Measurements from ENCODE around the gene CATSPER1. TPM values are rescaled to one million over a fixed set of nuclear protein-coding genes. Genes with fewer than 3 reads are reported as not detected.

CATSPER1 gene
- total RNA-seq (2014; rRNA removed; shearing (Covaris generic)): 0.45 and 1.3 TPM in 2 replicates

- DNase-seq (ENCODE audit: low read depth): no peak
Observed at GRCh38 chr11:66026017-66026529, at the start of gene CATSPER1. CATSPER1 (minus strand) TSS chr11:66026479; CDS start chr11:66026379, 100 bp downstream.

DNA sequence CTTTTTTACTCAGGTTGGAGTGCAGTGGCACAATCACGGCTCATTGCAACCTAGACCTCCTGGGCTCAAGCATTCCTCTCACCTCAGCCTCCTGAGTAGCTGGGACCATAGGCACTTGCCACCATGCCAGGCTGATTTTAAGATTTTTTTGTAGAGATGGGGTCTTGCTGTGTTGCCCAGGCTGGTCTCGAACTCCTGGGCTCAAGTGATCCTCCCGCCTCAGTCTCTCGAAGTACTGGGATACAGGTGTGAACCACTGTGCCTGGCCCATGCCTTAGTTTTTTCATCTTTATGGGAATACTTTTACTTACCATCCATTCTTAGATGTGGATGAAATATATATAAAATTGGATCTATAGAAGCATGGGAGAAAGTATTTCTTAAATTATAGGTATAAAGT, 49.0 kb upstream of the CATSPER1 start:
- no peak for DNase-seq (ENCODE audit: low read depth)

DNA sequence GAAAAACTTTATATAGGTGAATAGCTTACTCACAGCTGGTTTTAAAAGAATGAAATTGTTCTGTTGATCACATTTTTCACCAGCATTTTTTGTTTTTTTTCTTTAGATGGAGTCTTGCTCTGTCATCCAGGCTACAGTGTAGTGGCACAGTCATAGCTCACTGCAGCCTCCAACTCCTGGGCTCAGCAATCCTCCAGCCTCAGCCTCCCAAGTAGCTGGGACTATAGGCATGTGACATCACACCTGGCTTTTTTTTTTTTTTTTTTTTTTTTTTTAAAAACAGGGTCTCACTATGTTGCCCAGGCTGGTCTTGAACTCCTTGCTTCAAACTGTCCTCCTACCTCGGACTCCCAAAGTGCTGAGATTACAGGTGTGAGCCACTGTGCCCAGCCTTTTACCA, 47.4 kb upstream of the CATSPER1 start:
- no peak for DNase-seq (ENCODE audit: low read depth)

DNA sequence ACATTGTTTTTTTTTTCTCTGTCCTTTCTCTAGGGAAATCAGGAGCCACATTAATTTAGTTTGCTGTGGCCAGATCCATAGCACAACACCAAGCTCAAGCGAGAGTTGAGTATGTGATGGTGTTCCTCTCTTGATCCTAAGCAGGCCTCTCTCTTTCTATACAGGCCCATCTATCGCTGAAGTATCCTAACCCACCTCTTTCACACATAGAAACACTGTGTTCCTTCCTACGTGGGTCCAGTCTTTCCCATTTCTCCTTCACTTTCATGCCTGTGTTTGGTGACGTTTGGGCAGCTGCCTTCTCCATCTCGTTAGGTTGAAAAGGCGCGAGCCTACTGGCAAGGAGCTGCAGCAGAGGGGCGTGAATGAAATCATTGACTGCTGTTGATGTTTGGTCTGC, 46.2 kb upstream of the CATSPER1 start:
- no peak for DNase-seq (ENCODE audit: low read depth)

GRCh38 chr11:66072081-66072480, 45.8 kb upstream of the CATSPER1 start:
- no peak for DNase-seq (ENCODE audit: low read depth)

GRCh38 chr11:66071381-66071801, 45.1 kb upstream of the CATSPER1 start:
- DNase-seq (ENCODE audit: low read depth): no peak

DNA sequence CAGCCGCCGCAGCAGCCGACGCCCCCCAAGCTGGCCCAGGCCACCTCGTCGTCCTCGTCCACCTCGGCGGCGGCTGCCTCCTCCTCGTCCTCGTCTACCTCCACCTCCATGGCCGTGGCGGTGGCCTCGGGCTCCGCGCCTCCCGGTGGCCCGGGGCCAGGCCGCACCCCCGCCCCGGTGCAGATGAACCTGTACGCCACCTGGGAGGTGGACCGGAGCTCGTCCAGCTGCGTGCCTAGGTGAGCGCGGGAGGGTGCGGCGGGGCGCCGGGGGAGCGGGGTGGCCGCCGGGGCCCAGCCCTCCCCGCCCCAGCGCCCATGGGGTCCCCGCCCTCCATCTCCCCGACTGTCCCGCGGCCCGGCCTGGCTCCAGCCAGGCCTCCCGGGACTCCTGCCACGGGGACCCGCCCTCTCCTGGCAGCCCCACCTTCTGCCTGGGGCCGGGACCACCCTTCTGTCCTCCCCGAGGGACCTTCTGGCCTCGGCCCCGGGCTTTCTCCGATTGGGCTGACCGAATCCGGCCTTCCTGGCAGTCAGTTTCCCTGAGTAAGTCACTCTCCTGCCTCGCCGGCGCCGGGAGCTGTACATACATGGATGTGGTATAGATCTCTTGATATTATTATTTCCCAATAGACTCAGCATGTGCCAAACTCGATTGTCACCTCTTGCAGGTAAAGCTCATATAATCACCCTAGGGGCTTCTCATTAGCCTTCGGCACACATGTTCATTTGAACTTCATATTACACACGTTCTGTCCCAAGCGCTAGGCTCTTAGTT, 44.5 kb upstream of the CATSPER1 start:
- DNase-seq (ENCODE audit: low read depth): peak; percentile 38

DNA sequence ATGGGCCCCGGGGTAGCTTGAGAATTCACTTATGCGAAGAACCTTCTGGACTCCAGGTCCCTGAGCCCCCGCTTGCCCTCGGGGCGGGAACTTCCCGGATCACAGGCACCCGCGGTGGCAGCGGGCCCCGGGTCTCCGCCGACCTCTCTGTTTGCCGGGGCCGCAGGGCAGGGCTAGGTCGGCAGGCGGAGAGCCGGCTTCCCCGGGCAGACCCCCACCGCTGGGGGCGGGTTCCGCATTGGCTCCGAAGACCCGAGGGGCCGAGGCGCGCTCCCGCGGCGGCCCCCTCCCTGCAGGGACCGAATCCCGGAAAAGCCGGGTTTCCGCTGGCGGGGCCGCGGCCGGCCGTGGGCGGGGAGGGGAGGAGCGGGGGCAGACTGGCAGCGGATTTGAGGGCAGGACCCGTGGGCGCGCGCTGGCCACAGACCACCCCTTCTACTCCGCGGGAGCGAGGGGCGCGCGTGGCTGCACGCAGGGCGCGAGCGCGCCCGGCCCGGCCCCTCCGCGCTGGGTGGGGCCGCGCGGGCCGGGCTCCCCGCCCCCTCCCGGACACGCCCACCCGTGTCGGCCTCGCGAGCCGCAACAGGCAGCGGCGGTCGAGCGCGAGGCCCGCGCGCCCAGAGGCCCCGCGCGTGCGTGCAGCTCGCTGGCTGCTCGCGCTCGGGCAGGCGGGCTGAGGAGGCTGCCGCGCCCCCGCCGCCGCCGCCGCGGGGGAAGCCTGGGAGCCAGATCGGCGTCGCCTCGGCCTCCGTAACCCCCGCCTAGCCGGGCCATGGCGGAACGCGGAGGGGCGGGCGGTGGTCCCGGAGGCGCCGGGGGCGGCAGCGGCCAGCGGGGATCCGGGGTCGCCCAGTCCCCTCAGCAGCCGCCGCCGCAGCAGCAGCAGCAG, 43.7 kb upstream of the CATSPER1 start, which contains the start of gene PACS1:
Gene PACS1, plus strand, starts transcription at position 558 of the 889 bp plus-strand sequence. Its CDS starts 215 bp downstream, at position 773.
- DNase-seq (ENCODE audit: low read depth): peak; percentile 79

DNA sequence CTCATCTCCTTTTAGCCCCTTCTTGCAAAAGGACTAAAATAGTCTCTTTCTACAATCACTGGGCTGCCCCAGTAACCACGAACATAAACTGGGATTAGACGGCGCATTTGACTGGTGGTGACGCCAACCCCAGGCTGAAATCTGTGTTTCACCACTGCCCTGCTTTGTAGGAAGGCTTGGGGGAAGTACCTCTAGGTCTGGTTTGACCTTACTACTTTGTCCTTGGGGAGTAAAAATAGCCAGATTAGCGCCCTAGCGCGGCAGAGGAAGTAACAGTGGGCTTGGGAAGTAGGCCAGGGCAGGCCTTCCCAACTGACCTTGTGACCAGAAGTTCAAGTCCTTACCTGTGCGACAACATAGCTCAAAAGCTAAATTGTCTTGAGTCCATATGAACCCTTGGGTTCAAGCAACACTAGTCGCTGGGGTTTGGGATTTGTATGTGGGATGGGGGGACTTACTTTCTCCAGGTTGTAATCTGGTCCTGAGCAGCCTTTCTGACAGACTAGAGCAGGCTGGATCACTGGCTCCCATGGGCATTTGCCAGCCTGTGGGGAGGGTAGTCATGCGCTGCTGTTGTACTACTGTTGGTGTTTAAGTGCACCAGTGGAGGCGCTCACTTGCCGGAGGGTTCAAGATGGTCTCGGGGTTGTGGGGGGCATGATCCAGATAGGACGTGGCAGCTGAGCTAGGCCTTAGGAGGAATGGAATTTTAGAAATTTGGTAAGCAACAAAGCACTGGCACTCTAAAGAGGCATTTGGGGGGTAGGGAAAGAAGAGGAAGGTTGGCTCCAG, 42.8 kb upstream of the CATSPER1 start:
- peak; percentile 78 for DNase-seq (ENCODE audit: low read depth)

DNA sequence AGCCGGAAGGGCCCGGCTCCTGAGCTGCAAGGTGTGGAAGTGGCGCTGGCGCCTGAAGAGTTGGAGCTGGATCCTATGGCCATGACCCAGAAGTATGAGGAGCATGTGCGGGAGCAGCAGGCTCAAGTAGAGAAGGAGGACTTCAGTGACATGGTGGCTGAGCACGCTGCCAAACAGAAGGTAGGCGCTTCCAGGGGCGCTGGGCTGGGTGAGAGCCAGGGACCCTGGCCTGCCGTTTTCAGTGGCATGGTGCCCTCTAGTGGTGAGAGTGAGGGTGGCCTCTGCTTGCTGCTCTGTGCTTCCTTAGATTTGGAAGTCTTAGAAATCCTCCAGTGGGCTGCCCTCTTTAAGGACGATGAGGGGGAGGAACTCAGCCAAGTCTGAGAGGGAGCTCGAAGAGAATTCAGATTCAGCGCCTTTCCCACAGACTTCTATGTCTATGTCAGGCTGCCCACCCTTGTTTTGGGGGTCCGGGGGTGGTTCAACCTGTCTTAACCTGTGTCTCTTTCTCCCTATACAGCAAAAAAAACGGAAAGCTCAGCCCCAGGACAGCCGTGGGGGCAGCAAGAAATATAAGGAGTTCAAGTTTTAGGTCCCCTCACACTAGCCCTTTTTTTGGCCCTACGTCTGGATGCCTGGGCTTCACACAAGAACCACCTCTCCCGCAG, 42.0 kb upstream of the CATSPER1 start:
- DNase-seq (ENCODE audit: low read depth): peak; percentile 73

DNA sequence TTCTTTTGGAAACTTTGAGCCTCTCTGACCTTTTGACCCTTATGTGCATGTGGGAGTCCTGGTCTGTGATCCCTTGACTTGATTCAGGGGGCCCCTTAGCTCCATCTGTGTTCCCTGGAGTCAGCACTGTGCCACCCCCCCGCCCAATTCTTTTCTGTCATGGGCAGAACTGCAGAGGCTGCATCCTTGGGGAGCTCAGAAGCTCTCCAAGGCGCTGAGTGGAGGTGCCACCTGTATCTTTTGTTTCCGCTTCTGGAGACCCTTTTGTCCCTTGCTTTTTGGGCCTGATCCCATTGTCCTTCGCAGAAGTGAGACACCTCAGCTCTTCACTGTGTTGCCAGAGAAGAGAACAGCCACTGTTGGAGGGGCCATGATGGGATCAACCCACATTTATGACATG, 41.4 kb upstream of the CATSPER1 start:
- DNase-seq (ENCODE audit: low read depth): no peak

DNA sequence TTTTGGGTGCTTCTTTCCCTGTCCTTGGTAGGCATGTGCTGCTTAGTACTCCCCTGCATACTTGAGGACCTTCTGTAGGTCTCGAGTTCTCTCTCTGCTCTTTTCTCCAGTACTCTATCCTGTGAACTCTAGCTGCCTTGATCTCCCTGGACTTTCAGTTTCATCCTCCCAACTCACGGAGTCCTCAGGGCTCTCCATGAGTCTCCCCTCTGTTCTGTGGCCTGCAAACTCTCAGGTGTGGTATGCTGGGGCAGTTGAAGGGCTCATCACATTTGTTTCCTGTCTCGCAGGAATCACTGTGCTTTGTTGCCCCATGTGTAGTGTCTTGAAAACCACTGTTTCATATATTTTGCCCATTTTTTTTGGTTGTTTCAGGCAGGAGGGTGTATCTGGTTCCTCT, 40.5 kb upstream of the CATSPER1 start:
- no peak for DNase-seq (ENCODE audit: low read depth)

- DNase-seq (ENCODE audit: low read depth): no peak
Observed at GRCh38 chr11:66064571-66064970, 38.3 kb upstream of the CATSPER1 start.

DNA sequence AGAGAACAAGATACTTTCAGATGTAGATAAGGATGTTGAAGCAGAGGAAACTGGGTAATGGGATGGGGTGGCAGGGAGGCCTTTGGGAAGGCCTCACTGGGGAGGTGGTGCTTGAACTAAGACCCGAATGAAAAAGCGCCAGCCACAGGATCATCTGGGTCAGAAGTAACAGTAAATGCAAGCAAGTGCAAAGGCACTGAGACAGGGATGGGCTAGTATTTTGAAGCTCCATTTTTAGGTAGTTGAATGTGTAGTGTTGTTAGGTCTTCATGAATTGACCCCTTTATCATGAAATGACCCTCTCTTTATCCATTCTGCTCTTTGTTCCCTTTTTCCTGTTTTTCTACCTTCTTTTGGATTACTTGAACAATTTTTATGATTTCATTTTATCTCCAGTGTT, 37.6 kb upstream of the CATSPER1 start:
- DNase-seq (ENCODE audit: low read depth): no peak

- no peak for DNase-seq (ENCODE audit: low read depth)
Observed at GRCh38 chr11:66062408-66062807, 36.1 kb upstream of the CATSPER1 start.

DNA sequence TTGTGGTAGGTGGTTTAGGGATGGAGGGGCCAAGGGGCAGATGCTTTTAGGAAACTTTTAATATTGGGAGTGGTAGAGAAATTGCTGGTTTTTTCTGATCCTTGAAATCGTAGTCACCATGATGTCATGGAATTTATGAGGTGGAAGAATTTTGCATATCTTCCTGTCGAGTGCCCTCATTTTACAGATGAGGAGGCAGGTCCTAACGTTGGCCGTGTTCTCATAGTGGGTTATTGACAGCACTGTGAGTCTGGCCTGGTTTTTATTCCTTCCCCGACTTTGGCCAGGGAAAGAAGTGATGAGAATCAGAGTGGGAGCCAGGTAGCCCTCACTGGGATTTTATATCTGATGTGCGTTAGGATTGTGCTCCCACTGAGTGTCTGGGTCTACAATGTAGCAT, 35.0 kb upstream of the CATSPER1 start:
- no peak for DNase-seq (ENCODE audit: low read depth)

DNA sequence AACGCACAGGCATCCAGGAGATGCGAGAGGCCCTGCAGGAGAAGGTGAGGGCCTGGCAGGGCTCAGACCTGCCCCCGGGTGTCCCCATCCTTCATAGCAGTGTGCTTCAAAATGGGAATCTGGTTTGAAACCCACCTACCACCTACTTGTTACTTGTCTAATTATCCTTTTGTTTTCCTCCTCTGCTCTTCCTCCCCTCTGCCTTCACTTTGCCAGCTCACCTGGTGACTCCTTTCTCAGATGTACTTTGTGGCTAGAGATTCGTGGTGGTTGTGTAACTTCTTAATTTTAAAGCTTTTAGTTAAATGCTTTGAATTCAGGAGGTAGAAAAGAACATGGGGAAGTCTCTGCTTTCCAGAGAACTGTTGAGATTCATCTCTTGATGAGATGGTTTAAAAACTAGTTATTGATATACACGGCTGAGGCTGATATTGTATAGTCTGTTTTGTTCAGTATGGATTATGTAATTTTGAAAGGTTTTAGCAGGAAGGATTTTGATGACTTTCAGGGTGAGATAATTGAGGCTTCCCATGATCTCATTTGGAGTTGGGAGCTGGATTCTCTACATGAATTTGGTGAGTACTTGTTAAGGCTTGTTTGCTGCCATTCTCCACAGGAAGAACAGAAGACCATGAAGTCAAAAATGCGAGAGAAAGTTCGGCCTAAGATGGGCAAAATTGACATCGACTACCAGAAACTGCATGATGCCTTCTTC, 33.8 kb upstream of the CATSPER1 start:
- DNase-seq (ENCODE audit: low read depth): no peak

GRCh38 chr11:66056501-66056900, 30.2 kb upstream of the CATSPER1 start:
- DNase-seq (ENCODE audit: low read depth): no peak

DNA sequence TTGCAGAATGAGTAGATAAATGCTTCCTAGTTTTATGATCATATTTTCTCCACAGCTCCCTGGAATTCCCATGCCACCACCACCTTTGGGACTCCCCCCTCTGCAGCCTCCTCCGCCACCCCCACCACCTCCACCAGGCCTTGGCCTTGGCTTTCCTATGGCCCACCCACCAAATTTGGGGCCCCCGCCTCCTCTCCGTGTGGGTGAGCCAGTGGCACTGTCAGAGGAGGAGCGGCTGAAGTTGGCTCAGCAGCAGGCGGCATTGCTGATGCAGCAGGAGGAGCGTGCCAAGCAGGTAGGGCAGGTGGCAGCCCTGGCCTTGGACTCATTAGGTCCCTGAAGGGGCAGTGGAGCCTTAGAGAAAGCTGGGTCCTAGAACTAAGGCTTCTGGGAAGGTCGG, 28.7 kb upstream of the CATSPER1 start:
- DNase-seq (ENCODE audit: low read depth): no peak

DNA sequence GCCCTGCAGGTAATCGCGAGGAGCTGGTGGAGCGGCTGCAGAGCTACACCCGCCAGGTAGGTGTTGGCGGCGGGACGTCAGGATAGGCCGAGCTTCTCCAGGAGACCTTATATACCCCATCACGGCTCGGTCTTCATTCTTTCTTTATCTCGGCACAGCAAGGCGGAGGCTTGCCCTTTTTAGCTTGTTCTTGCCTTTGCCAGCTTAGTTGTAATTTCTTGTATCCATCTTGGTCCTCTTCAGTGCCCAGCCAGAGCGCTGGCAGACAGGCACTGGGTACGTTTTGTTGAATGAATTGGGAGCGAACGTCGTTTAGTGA, 26.3 kb upstream of the CATSPER1 start:
- DNase-seq (ENCODE audit: low read depth): no peak

Measured in Daoy (cell line).